Ammon's horn (tissue), 1 donor: ENCODE measurements around the gene ACTL10.
"Not testable (repeated sequence)": the region's sequence is repeated elsewhere in the genome, so short reads cannot be mapped to it uniquely, and the experiment has no call there.

ENCODE experiments used
- DNase-seq: peaks from one replicate; pipeline ENCODE4 v3.0.0-alpha.2; 2016; ENCODE audit warnings: low spot score

Gene ACTL10

GRCh38 chr20:33697129-33697528 lies 30.4 kb downstream of the ACTL10 start:
- DNase-seq: peak; percentile 87

GRCh38 chr20:33698966-33699365 lies 32.2 kb downstream of the ACTL10 start:
- DNase-seq: not testable (repeated sequence)

GRCh38 chr20:33700696-33701441 lies 34.1 kb downstream of the ACTL10 start:
- not testable (repeated sequence) for DNase-seq

- DNase-seq: no peak
These were observed 35.1 kb downstream of the ACTL10 start for GRCh38 chr20:33701629-33702450.

GRCh38 chr20:33702861-33703260 lies 36.1 kb downstream of the ACTL10 start:
- peak; percentile 63 for DNase-seq

- DNase-seq: no peak
These were observed 36.9 kb downstream of the ACTL10 start for GRCh38 chr20:33703498-33704137.

GRCh38 chr20:33704197-33704924 lies 37.6 kb downstream of the ACTL10 start:
- no peak for DNase-seq

GRCh38 chr20:33707668-33708067 lies 40.9 kb downstream of the ACTL10 start:
- DNase-seq: no peak

GRCh38 chr20:33709398-33709797 lies 42.7 kb downstream of the ACTL10 start:
- DNase-seq: no peak

- DNase-seq: no peak
These were observed 43.3 kb downstream of the ACTL10 start for GRCh38 chr20:33709905-33710541.

GRCh38 chr20:33710681-33711445 lies 44.1 kb downstream of the ACTL10 start:
- no peak for DNase-seq

- DNase-seq: no peak
These were observed 44.6 kb downstream of the ACTL10 start for GRCh38 chr20:33711446-33711738.

GRCh38 chr20:33713865-33714367 lies 47.2 kb downstream of the ACTL10 start:
- no peak for DNase-seq

GRCh38 chr20:33716498-33716897 lies 49.8 kb downstream of the ACTL10 start:
- no peak for DNase-seq
